ENCODE results near the gene ATP6V0E1.
"Not testable (repeated sequence)": the region's sequence is repeated elsewhere in the genome, so short reads cannot be mapped to it uniquely, and the experiment has no call there.

ATP6V0E1 gene

GRCh38 chr5:173001229-173001841 is 17.8 kb downstream of the ATP6V0E1 start:
- DNase-seq (ENCODE audit: low spot score) (no peak), FAIRE-seq (no peak)

GRCh38 chr5:173003360-173003759 is 19.8 kb downstream of the ATP6V0E1 start:
- no peak for FAIRE-seq
- DNase-seq (ENCODE audit: low spot score) = no peak

GRCh38 chr5:173004013-173004412 is 20.4 kb downstream of the ATP6V0E1 start:
- DNase-seq (ENCODE audit: low spot score) = no peak
- no peak for FAIRE-seq

- DNase-seq (ENCODE audit: low spot score) (no peak), FAIRE-seq (no peak)
Observed at GRCh38 chr5:173004447-173004846, 20.9 kb downstream of the ATP6V0E1 start.

GRCh38 chr5:173010021-173010420 is 26.4 kb downstream of the ATP6V0E1 start:
- FAIRE-seq = no peak
- DNase-seq (ENCODE audit: low spot score) = no peak

- no peak for FAIRE-seq
- no peak for DNase-seq (ENCODE audit: low spot score)
Observed at GRCh38 chr5:173010547-173011464, 27.2 kb downstream of the ATP6V0E1 start.

GRCh38 chr5:173011566-173011965 is 28.0 kb downstream of the ATP6V0E1 start:
- no peak for DNase-seq (ENCODE audit: low spot score)
- no peak for FAIRE-seq

GRCh38 chr5:173012882-173013281 is 29.3 kb downstream of the ATP6V0E1 start:
- FAIRE-seq (no peak), DNase-seq (ENCODE audit: low spot score) (no peak)

- no peak for DNase-seq (ENCODE audit: low spot score)
- no peak for FAIRE-seq
Observed at GRCh38 chr5:173014671-173015070, 31.1 kb downstream of the ATP6V0E1 start.

- FAIRE-seq = no peak
- no peak for DNase-seq (ENCODE audit: low spot score)
Observed at GRCh38 chr5:173015192-173015591, 31.6 kb downstream of the ATP6V0E1 start.

- DNase-seq (ENCODE audit: low spot score) (no peak), FAIRE-seq (no peak)
Observed at GRCh38 chr5:173015598-173016455, 32.3 kb downstream of the ATP6V0E1 start.

GRCh38 chr5:173016598-173017046 is 33.1 kb downstream of the ATP6V0E1 start:
- DNase-seq (ENCODE audit: low spot score) = no peak

GRCh38 chr5:173017087-173017486 is 33.5 kb downstream of the ATP6V0E1 start:
- FAIRE-seq; DNase-seq (ENCODE audit: low spot score): not testable (repeated sequence)

More at GRCh38 chr5:173016598-173017046, 33.1 kb downstream of the ATP6V0E1 start:
- FAIRE-seq = no peak

GRCh38 chr5:173018358-173018757 is 34.8 kb downstream of the ATP6V0E1 start:
- DNase-seq (ENCODE audit: low spot score) (no peak), FAIRE-seq (no peak)

- FAIRE-seq = no peak
- DNase-seq (ENCODE audit: low spot score) = no peak
Observed at GRCh38 chr5:173020154-173020581, 36.6 kb downstream of the ATP6V0E1 start.

- DNase-seq (ENCODE audit: low spot score) = no peak
Observed at GRCh38 chr5:173020643-173021042, 37.1 kb downstream of the ATP6V0E1 start.

GRCh38 chr5:173025651-173026050 is 42.1 kb downstream of the ATP6V0E1 start:
- no peak for FAIRE-seq
- no peak for DNase-seq (ENCODE audit: low spot score)

More at GRCh38 chr5:173020643-173021042, 37.1 kb downstream of the ATP6V0E1 start:
- no peak for FAIRE-seq

GRCh38 chr5:173027905-173028304 is 44.3 kb downstream of the ATP6V0E1 start:
- no peak for FAIRE-seq
- no peak for DNase-seq (ENCODE audit: low spot score)

GRCh38 chr5:173028811-173029327 is 45.3 kb downstream of the ATP6V0E1 start:
- no peak for FAIRE-seq
- no peak for DNase-seq (ENCODE audit: low spot score)

GRCh38 chr5:173029499-173029921 is 45.9 kb downstream of the ATP6V0E1 start:
- FAIRE-seq = no peak
- DNase-seq (ENCODE audit: low spot score) = no peak

- FAIRE-seq; DNase-seq (ENCODE audit: low spot score): not testable (repeated sequence)
Observed at GRCh38 chr5:173032096-173032495, 48.5 kb downstream of the ATP6V0E1 start.
